Upper lobe of right lung (tissue), 1 donor: ENCODE results near the gene INS. TPM values are rescaled to one million over a fixed set of nuclear protein-coding genes. Genes with fewer than 3 reads are reported as not detected.
"Not testable (repeated sequence)": the region's sequence is repeated elsewhere in the genome, so short reads cannot be mapped to it uniquely, and the experiment has no call there.

Source experiments
- ATAC-seq: fragments of 200-7000 bp; cut with Tn5 transposase; one replicate; pipeline ENCODE4 v1.9.1; 2020; ENCODE audit warnings: mild to moderate bottlenecking, moderate library complexity
- DNase-seq: peaks from one replicate; pipeline ENCODE4 v3.0.0-alpha.2; 2020
- H3K27ac ChIP-seq: fragments of 200-600 bp; one replicate; pipeline ENCODE4 v1.8.0; 2022
- H3K27me3 ChIP-seq: fragments of 200-600 bp; one replicate; pipeline ENCODE4 v1.8.0; 2022; ENCODE audit warnings: mild to moderate bottlenecking
- H3K36me3 ChIP-seq: fragments of 200-600 bp; one replicate; pipeline ENCODE4 v1.8.0; 2022
- H3K4me1 ChIP-seq: fragments of 200-600 bp; one replicate; pipeline ENCODE4 v1.8.0; 2022
- H3K4me3 ChIP-seq: fragments of 200-600 bp; one replicate; pipeline ENCODE4 v1.8.0; 2022; ENCODE audit warnings: mild to moderate bottlenecking
- H3K9me3 ChIP-seq: fragments of 200-600 bp; one replicate; pipeline ENCODE4 v1.8.0; 2022
- CTCF ChIP-seq: fragments of 200-600 bp; IDR thresholded peaks from one replicate; pipeline ENCODE4 v1.8.0; 2022; ENCODE audit warnings: antibody characterized with exemption
- intact Hi-C: fragments of 100-400 bp; cut with DNase I; formaldehyde crosslinking; loops from one replicate; pipeline ENCODE4 v1.11.0; 2022
- total RNA-seq: library from RNA; stranded (reverse); fragmentation: NEBNext Ultra II Directional; extraction: Animal tissue kit (Norgen Biotek cat#: 25700); gene quantifications from one replicate; pipeline ENCODE4 v1.2.1, GENCODE V29; 2021
- donor health status: DM: no; HTN: yes; CAD: no; lungs with severe emphysema.

The INS gene
- total RNA-seq, 1 donor from 2014 or later, result not detected

GRCh38 chr11:2196970-2197770 lies 36.2 kb upstream of the INS start:
- DNase-seq (peak; percentile 90), ATAC-seq (peak; percentile 89)
- Histone ChIP-seq H3K27me3 (peaks cover 5% of the 10 kb centered on the region), H3K9me3 (no peaks in the 10 kb centered on the region), H3K4me3 (no peak overlapping the region), H3K4me1 (peaks cover 3% of the 10 kb centered on the region), H3K27ac (no peak overlapping the region), H3K36me3 (no peaks in the 10 kb centered on the region)
- TF ChIP-seq CTCF, result peak; percentile 80
- intact Hi-C loops, result loop anchor here (5.0 kb wide), 2 partner anchors 105 to 225 kb away; partner anchors contain the start of genes C11orf21 and TSPAN32

GRCh38 chr11:2195756-2196088 lies 34.7 kb upstream of the INS start:
- no peak for ATAC-seq
- no peak overlapping the region for H3K4me3 ChIP-seq

GRCh38 chr11:2194877-2195755 lies 34.1 kb upstream of the INS start:
- peak; percentile 83 for TF ChIP-seq CTCF
- H3K4me1 ChIP-seq, result peaks cover 6% of the 10 kb centered on the region
- no peak for DNase-seq
- no peak overlapping the region for H3K27ac ChIP-seq
- no peaks in the 10 kb centered on the region for H3K36me3 ChIP-seq
- H3K27me3 ChIP-seq, result peaks cover 5% of the 10 kb centered on the region
- no peak overlapping the region for H3K4me3 ChIP-seq
- ATAC-seq, result peak; percentile 33
- intact Hi-C loops, result loop anchor here (5.0 kb wide), 2 partner anchors 107 to 227 kb away; partner anchors contain the start of genes C11orf21 and TSPAN32
- H3K9me3 ChIP-seq, result no peaks in the 10 kb centered on the region

More at GRCh38 chr11:2195756-2196088, 34.7 kb upstream of the INS start:
- peaks cover 6% of the 10 kb centered on the region for H3K4me1 ChIP-seq
- H3K27me3 ChIP-seq, result peaks cover 5% of the 10 kb centered on the region
- TF ChIP-seq CTCF, result no peak
- H3K9me3 ChIP-seq, result no peaks in the 10 kb centered on the region
- no peak overlapping the region for H3K27ac ChIP-seq
- H3K36me3 ChIP-seq, result no peaks in the 10 kb centered on the region
- no peak for DNase-seq
- intact Hi-C loops, result loop anchor here (5.0 kb wide), 2 partner anchors 107 to 227 kb away; partner anchors contain the start of genes C11orf21 and TSPAN32

- H3K36me3 ChIP-seq, intact Hi-C loops, H3K27ac ChIP-seq, DNase-seq, H3K27me3 ChIP-seq, ATAC-seq, H3K4me1 ChIP-seq, H3K9me3 ChIP-seq, H3K4me3 ChIP-seq: not testable (repeated sequence)
These were observed 33.0 kb upstream of the INS start for GRCh38 chr11:2193888-2194595.

GRCh38 chr11:2193099-2193887 lies 32.3 kb upstream of the INS start:
- Histone ChIP-seq H3K9me3 (no peaks in the 10 kb centered on the region), H3K36me3 (no peaks in the 10 kb centered on the region), H3K27ac (no peak overlapping the region), H3K4me3 (no peak overlapping the region), H3K27me3 (peaks cover 5% of the 10 kb centered on the region), H3K4me1 (peaks cover 6% of the 10 kb centered on the region)
- no peak for TF ChIP-seq CTCF
- DNase-seq (no peak), ATAC-seq (no peak)
- intact Hi-C loops, result no loop called here
